H1 (cell line): Measurements from ENCODE around the gene CAST. TPM values are rescaled to one million over a fixed set of nuclear protein-coding genes. Genes with fewer than 3 reads are reported as not detected.

Source experiments
- CHD1 ChIP-seq: IDR thresholded peaks from 2 replicates; pipeline ENCODE4 v1.6.1; 2012; ENCODE audit warnings: low read depth, low read length, improper control_type of control experiment
- FOSL1 ChIP-seq: IDR thresholded peaks from 2 replicates; pipeline ENCODE4 v1.6.1; 2011; ENCODE audit warnings: mild to moderate bottlenecking, low read depth, low read length, moderate library complexity; ENCODE audit not compliant: insufficient read depth
- NANOG ChIP-seq: IDR thresholded peaks from 2 replicates; pipeline ENCODE4 v1.6.1; 2011; ENCODE audit warnings: low read length, low read depth, mild to moderate bottlenecking, inconsistent platforms; ENCODE audit not compliant: insufficient read depth, poor library complexity, severe bottlenecking
- POU5F1 ChIP-seq: IDR thresholded peaks from 2 replicates; pipeline ENCODE4 v1.6.1; 2011; ENCODE audit warnings: low read depth, mild to moderate bottlenecking, low read length, moderate library complexity
- RAD21 ChIP-seq, 2 experiments: IDR thresholded peaks in 1 of 2; conservative IDR thresholded peaks in 1 of 2; 2 replicates each; pipeline ENCODE4 v1.6.1; 2011; ENCODE audit warnings: low read depth in 2 of 2, low read length in 2 of 2, improper control_type of control experiment in 1 of 2, inconsistent platforms in 1 of 2, mild to moderate bottlenecking in 1 of 2, moderate library complexity in 1 of 2
- RBBP5 ChIP-seq: IDR thresholded peaks from 2 replicates; pipeline ENCODE4 v1.7.1; 2012; ENCODE audit warnings: low read depth, mild to moderate bottlenecking, inconsistent platforms, low read length, moderate library complexity, borderline replicate concordance
- SAP30 ChIP-seq: fragments of 300-600 bp; sonication (generic); IDR thresholded peaks from 2 replicates; pipeline ENCODE4 v1.7.1; 2012; ENCODE audit warnings: low read length, moderate library complexity, mild to moderate bottlenecking, inconsistent platforms; ENCODE audit not compliant: insufficient read depth, insufficient replicate concordance
- TCF12 ChIP-seq: IDR thresholded peaks from 2 replicates; pipeline ENCODE4 v1.6.1; 2011; ENCODE audit warnings: low read depth, mild to moderate bottlenecking, low read length
- polyA plus RNA-seq, 7 experiments: library from polyadenylated mRNA; depleted of rRNA in 3 of 7; stranded (reverse) in 5 of 7; unstranded in 2 of 7; fragments of >200 nt in 5 of 7; fragments of 200-250 nt in 2 of 7; gene quantifications; 1 replicate in 5 of 7; 2 replicates in 1 of 7; 4 replicates in 1 of 7; pipeline versions ENCODE4 v1.2.1 to v1.2.3, GENCODE V29; 2011 to 2013; ENCODE audit warnings: missing spikeins in 2 of 7, mixed read lengths in 2 of 7
- total RNA-seq: library from RNA; stranded (reverse); fragmentation: NEBNext Ultra II Directional; extraction: Animal tissue kit (Norgen Biotek cat#: 25700); gene quantifications from 2 replicates; pipeline ENCODE4 v1.2.1, GENCODE V29; 2021
- TF ChIP-seq, protein P1 (sequence below): fragments of 300-600 bp; sonication (generic); IDR thresholded peaks from 2 replicates; pipeline ENCODE4 v1.7.1; 2012; ENCODE audit warnings: low read length, moderate library complexity, mild to moderate bottlenecking, inconsistent platforms; ENCODE audit not compliant: insufficient replicate concordance

Gene CAST
- total and polyA plus RNA-seq, 2 of the 8 experiments (the other 6 are each of a cell fraction or from before 2014, with no cell fraction given): 9.0 to 48.2 TPM

GRCh38 chr5:96702503-96703383, 40.6 kb downstream of the CAST start (continued):
- TF ChIP-seq NANOG: no peak
- no peak for TF ChIP-seq RAD21 (IDR thresholded peaks at IDR 0.05 in 1 of 2, conservative IDR thresholded peaks at IDR 0.05 in 1 of 2; ENCODE audit: low read depth in 2 of 2, low read length in 2 of 2)
- no peak for TF ChIP-seq SAP30
- no peak for TF ChIP-seq TCF12
- TF ChIP-seq RBBP5: no peak
- TF ChIP-seq, protein P1, sequence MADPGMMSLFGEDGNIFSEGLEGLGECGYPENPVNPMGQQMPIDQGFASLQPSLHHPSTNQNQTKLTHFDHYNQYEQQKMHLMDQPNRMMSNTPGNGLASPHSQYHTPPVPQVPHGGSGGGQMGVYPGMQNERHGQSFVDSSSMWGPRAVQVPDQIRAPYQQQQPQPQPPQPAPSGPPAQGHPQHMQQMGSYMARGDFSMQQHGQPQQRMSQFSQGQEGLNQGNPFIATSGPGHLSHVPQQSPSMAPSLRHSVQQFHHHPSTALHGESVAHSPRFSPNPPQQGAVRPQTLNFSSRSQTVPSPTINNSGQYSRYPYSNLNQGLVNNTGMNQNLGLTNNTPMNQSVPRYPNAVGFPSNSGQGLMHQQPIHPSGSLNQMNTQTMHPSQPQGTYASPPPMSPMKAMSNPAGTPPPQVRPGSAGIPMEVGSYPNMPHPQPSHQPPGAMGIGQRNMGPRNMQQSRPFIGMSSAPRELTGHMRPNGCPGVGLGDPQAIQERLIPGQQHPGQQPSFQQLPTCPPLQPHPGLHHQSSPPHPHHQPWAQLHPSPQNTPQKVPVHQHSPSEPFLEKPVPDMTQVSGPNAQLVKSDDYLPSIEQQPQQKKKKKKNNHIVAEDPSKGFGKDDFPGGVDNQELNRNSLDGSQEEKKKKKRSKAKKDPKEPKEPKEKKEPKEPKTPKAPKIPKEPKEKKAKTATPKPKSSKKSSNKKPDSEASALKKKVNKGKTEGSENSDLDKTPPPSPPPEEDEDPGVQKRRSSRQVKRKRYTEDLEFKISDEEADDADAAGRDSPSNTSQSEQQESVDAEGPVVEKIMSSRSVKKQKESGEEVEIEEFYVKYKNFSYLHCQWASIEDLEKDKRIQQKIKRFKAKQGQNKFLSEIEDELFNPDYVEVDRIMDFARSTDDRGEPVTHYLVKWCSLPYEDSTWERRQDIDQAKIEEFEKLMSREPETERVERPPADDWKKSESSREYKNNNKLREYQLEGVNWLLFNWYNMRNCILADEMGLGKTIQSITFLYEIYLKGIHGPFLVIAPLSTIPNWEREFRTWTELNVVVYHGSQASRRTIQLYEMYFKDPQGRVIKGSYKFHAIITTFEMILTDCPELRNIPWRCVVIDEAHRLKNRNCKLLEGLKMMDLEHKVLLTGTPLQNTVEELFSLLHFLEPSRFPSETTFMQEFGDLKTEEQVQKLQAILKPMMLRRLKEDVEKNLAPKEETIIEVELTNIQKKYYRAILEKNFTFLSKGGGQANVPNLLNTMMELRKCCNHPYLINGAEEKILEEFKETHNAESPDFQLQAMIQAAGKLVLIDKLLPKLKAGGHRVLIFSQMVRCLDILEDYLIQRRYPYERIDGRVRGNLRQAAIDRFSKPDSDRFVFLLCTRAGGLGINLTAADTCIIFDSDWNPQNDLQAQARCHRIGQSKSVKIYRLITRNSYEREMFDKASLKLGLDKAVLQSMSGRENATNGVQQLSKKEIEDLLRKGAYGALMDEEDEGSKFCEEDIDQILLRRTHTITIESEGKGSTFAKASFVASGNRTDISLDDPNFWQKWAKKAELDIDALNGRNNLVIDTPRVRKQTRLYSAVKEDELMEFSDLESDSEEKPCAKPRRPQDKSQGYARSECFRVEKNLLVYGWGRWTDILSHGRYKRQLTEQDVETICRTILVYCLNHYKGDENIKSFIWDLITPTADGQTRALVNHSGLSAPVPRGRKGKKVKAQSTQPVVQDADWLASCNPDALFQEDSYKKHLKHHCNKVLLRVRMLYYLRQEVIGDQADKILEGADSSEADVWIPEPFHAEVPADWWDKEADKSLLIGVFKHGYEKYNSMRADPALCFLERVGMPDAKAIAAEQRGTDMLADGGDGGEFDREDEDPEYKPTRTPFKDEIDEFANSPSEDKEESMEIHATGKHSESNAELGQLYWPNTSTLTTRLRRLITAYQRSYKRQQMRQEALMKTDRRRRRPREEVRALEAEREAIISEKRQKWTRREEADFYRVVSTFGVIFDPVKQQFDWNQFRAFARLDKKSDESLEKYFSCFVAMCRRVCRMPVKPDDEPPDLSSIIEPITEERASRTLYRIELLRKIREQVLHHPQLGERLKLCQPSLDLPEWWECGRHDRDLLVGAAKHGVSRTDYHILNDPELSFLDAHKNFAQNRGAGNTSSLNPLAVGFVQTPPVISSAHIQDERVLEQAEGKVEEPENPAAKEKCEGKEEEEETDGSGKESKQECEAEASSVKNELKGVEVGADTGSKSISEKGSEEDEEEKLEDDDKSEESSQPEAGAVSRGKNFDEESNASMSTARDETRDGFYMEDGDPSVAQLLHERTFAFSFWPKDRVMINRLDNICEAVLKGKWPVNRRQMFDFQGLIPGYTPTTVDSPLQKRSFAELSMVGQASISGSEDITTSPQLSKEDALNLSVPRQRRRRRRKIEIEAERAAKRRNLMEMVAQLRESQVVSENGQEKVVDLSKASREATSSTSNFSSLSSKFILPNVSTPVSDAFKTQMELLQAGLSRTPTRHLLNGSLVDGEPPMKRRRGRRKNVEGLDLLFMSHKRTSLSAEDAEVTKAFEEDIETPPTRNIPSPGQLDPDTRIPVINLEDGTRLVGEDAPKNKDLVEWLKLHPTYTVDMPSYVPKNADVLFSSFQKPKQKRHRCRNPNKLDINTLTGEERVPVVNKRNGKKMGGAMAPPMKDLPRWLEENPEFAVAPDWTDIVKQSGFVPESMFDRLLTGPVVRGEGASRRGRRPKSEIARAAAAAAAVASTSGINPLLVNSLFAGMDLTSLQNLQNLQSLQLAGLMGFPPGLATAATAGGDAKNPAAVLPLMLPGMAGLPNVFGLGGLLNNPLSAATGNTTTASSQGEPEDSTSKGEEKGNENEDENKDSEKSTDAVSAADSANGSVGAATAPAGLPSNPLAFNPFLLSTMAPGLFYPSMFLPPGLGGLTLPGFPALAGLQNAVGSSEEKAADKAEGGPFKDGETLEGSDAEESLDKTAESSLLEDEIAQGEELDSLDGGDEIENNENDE: no peak
- TF ChIP-seq CHD1: no peak
- no peak for TF ChIP-seq FOSL1
- no peak for TF ChIP-seq POU5F1
